H1 (cell line): Measurements from ENCODE around the gene ZBTB20. TPM values are rescaled to one million over a fixed set of nuclear protein-coding genes. Genes with fewer than 3 reads are reported as not detected.

ENCODE experiments used
- CTCF ChIA-PET: fragments of 300-600 bp; sonication (Branson Sonifier 250); formaldehyde crosslinking; loops from one replicate; lab custom pipeline; 2021; ENCODE audit not compliant: partially characterized antibody; lab: Charles Lee
- POLR2A ChIA-PET: fragments of 300-600 bp; sonication (Branson Sonifier 250); formaldehyde crosslinking; loops from one replicate; lab custom pipeline; 2021; ENCODE audit warnings: inconsistent platforms; ENCODE audit not compliant: partially characterized antibody; lab: Charles Lee
- DNase-seq, 2 experiments: peaks; one replicate each; pipeline versions ENCODE4 v3.0.0 to v3.0.0-alpha.2; 2010 to 2022; ENCODE audit warnings: low spot score in 2 of 2, low read depth in 1 of 2, mixed read lengths in 1 of 2
- FAIRE-seq: peaks from 2 replicates; lab custom pipeline; 2011; peaks lifted over from hg19 to GRCh38; lab: Jason Lieb, UNC
- H2AFZ ChIP-seq: 2 replicates; pipeline ENCODE4 v1.8.1; 2012; ENCODE audit warnings: low read length, inconsistent platforms
- H2AK5ac ChIP-seq: 2 replicates; pipeline ENCODE4 v1.6.1; 2013; ENCODE audit warnings: low read depth, low read length
- H2BK120ac ChIP-seq: replicated peaks from 2 replicates; pipeline ENCODE3; 2013; ENCODE audit warnings: low read depth, low read length, inconsistent platforms
- H2BK12ac ChIP-seq: 2 replicates; pipeline ENCODE4 v1.6.1; 2013; ENCODE audit warnings: low read depth, low read length
- H2BK15ac ChIP-seq: 2 replicates; pipeline ENCODE4 v1.6.1; 2013; ENCODE audit warnings: low read length
- H2BK20ac ChIP-seq: 2 replicates; pipeline ENCODE4 v1.6.1; 2013; ENCODE audit warnings: low read length
- H2BK5ac ChIP-seq: 2 replicates; pipeline ENCODE4 v1.6.1; 2013; ENCODE audit warnings: low read depth, low read length
- H3K14ac ChIP-seq: 2 replicates; pipeline ENCODE4 v1.6.1; 2013; ENCODE audit warnings: inconsistent platforms; ENCODE audit not compliant: insufficient read length
- H3K18ac ChIP-seq: 2 replicates; pipeline ENCODE4 v1.6.1; 2013; ENCODE audit warnings: low read length; ENCODE audit errors: extremely low read depth
- H3K23ac ChIP-seq: 2 replicates; pipeline ENCODE4 v1.6.1; 2013; ENCODE audit warnings: inconsistent platforms; ENCODE audit not compliant: insufficient read length
- H3K23me2 ChIP-seq: 2 replicates; pipeline ENCODE4 v1.6.1; 2013; ENCODE audit warnings: low read depth, low read length
- H3K27ac ChIP-seq: 2 replicates; pipeline ENCODE4 v1.6.1; 2011; ENCODE audit warnings: low read depth, low read length, inconsistent platforms
- H3K27me3 ChIP-seq, 4 experiments: replicated peaks in 1 of 4; 1 replicate in 1 of 4; 2 replicates in 3 of 4; pipeline versions ENCODE4 v1.6.1 to v1.8.1; 2011 to 2013; ENCODE audit warnings: low read length in 3 of 4, mild to moderate bottlenecking in 3 of 4, inconsistent platforms in 2 of 4, mixed read lengths in 2 of 4, moderate library complexity in 1 of 4; ENCODE audit not compliant: control insufficient read depth in 3 of 4, insufficient read depth in 3 of 4; ENCODE audit errors: extremely low read depth in 1 of 4
- H3K36me3 ChIP-seq, 4 experiments: 2 replicates each; pipeline versions ENCODE4 v1.6.1 to v1.8.1; 2011 to 2013; ENCODE audit warnings: mild to moderate bottlenecking in 4 of 4, low read length in 3 of 4, moderate library complexity in 2 of 4, control low read depth in 1 of 4, inconsistent platforms in 1 of 4; ENCODE audit not compliant: insufficient read depth in 4 of 4, control insufficient read depth in 2 of 4
- H3K4ac ChIP-seq: replicated peaks from 2 replicates; pipeline ENCODE3; 2013; ENCODE audit warnings: low read length, low read depth, mixed read lengths, inconsistent platforms; ENCODE audit not compliant: insufficient read length
- H3K4me1 ChIP-seq, 4 experiments: replicated peaks in 1 of 4; 1 replicate in 1 of 4; 2 replicates in 3 of 4; pipeline versions ENCODE4 v1.6.1 to v1.8.1; 2011 to 2013; ENCODE audit warnings: low read length in 3 of 4, inconsistent platforms in 2 of 4, mixed read lengths in 1 of 4; ENCODE audit not compliant: insufficient read depth in 4 of 4, control insufficient read depth in 3 of 4
- H3K4me2 ChIP-seq, 2 experiments: 2 replicates each; pipeline versions ENCODE4 v1.6.1 to v1.8.1; 2011 to 2013; ENCODE audit warnings: low read depth in 2 of 2, low read length in 2 of 2, control low read depth in 1 of 2, inconsistent platforms in 1 of 2, mild to moderate bottlenecking in 1 of 2; ENCODE audit not compliant: insufficient read depth in 1 of 2
- H3K4me3 ChIP-seq, 4 experiments: fragments of 200-600, 300-600 bp in 1 of 4; sonication (generic), shearing (Covaris generic), sonication (Bioruptor Twin) in 1 of 4; 2 replicates each; pipeline versions ENCODE4 v1.5.1 to v1.8.1; 2011 to 2016; ENCODE audit warnings: low read length in 4 of 4, low read depth in 3 of 4, control low read depth in 2 of 4, inconsistent platforms in 2 of 4, mild to moderate bottlenecking in 2 of 4, mixed read lengths in 1 of 4, moderate library complexity in 1 of 4; ENCODE audit not compliant: insufficient read depth in 2 of 4; ENCODE audit errors: extremely low read depth in 1 of 4
- H3K56ac ChIP-seq: replicated peaks from 2 replicates; pipeline ENCODE3; 2013; ENCODE audit warnings: low read depth, mild to moderate bottlenecking, mixed read lengths, low read length, inconsistent platforms; ENCODE audit not compliant: insufficient read length
- H3K79me1 ChIP-seq: 2 replicates; pipeline ENCODE4 v1.6.1; 2013; ENCODE audit warnings: low read depth, low read length, control low read depth
- H3K79me2 ChIP-seq, 2 experiments: 2 replicates each; pipeline versions ENCODE4 v1.6.1 to v1.8.1; 2012 to 2013; ENCODE audit warnings: low read length in 2 of 2, mild to moderate bottlenecking in 2 of 2, inconsistent platforms in 1 of 2; ENCODE audit not compliant: insufficient read depth in 2 of 2, control insufficient read depth in 1 of 2
- H3K9ac ChIP-seq, 4 experiments: replicated peaks in 1 of 4; 1 replicate in 1 of 4; 2 replicates in 3 of 4; pipeline versions ENCODE4 v1.6.1 to v1.8.1; 2011 to 2013; ENCODE audit warnings: low read depth in 3 of 4, low read length in 3 of 4, control low read depth in 2 of 4, mild to moderate bottlenecking in 2 of 4, moderate library complexity in 2 of 4, inconsistent platforms in 1 of 4; ENCODE audit errors: extremely low read depth in 1 of 4
- H3K9me3 ChIP-seq, 2 experiments: 2 replicates each; pipeline versions ENCODE4 v1.6.1 to v1.8.1; 2012 to 2013; ENCODE audit warnings: mild to moderate bottlenecking in 2 of 2, moderate library complexity in 2 of 2, control low read depth in 1 of 2, inconsistent platforms in 1 of 2, low read depth in 1 of 2, low read length in 1 of 2, mixed read lengths in 1 of 2; ENCODE audit not compliant: insufficient read depth in 2 of 2
- H4K20me1 ChIP-seq, 2 experiments: replicated peaks in 1 of 2; 2 replicates each; pipeline versions ENCODE3 to v1.8.1; 2011 to 2013; ENCODE audit warnings: inconsistent platforms in 2 of 2, low read length in 2 of 2, mild to moderate bottlenecking in 1 of 2; ENCODE audit not compliant: insufficient read depth in 2 of 2, control insufficient read depth in 1 of 2
- H4K5ac ChIP-seq: 2 replicates; pipeline ENCODE4 v1.6.1; 2013; ENCODE audit warnings: low read length, low read depth, mixed read lengths, inconsistent platforms; ENCODE audit not compliant: insufficient read length
- H4K8ac ChIP-seq: 2 replicates; pipeline ENCODE4 v1.8.0; 2013; ENCODE audit warnings: mild to moderate bottlenecking, moderate library complexity, low read length, inconsistent platforms; ENCODE audit not compliant: insufficient read depth; ENCODE audit errors: extremely low read depth
- H4K91ac ChIP-seq: replicated peaks from 2 replicates; pipeline ENCODE3; 2013; ENCODE audit warnings: low read length, mixed read lengths, inconsistent platforms; ENCODE audit not compliant: insufficient read length
- CREB1 ChIP-seq: IDR thresholded peaks from 2 replicates; pipeline ENCODE4 v1.6.1; 2012; ENCODE audit warnings: inconsistent platforms
- SAP30 ChIP-seq: fragments of 300-600 bp; sonication (generic); IDR thresholded peaks from 2 replicates; pipeline ENCODE4 v1.7.1; 2012; ENCODE audit warnings: low read length, moderate library complexity, mild to moderate bottlenecking, inconsistent platforms; ENCODE audit not compliant: insufficient read depth, insufficient replicate concordance
- TEAD4 ChIP-seq: IDR thresholded peaks from 2 replicates; pipeline ENCODE4 v1.6.1; 2012; ENCODE audit warnings: low read depth, low read length, inconsistent platforms, mixed read lengths
- WGBS, 2 experiments: shearing (Covaris generic) in 1 of 2; methylation state at CpG; one replicate each; pipeline versions ENCODE4 v1.1.6 to v1.1.7; 2013 to 2015; ENCODE audit warnings: low lambda C conversion rate in 2 of 2, mixed read lengths in 2 of 2, inconsistent platforms in 1 of 2, low coverage in 1 of 2, missing lambda C conversion rate in 1 of 2; ENCODE audit not compliant: insufficient replicate concordance in 2 of 2, insufficient coverage in 1 of 2, insufficient read length in 1 of 2; ENCODE audit errors: extremely low coverage in 1 of 2, missing lambda C conversion rate in 1 of 2; 5-methylcytosine and 5-hydroxymethylcytosine counted together
- polyA plus RNA-seq, 7 experiments: library from polyadenylated mRNA; depleted of rRNA in 3 of 7; stranded (reverse) in 5 of 7; unstranded in 2 of 7; fragments of >200 nt in 5 of 7; fragments of 200-250 nt in 2 of 7; gene quantifications; 1 replicate in 5 of 7; 2 replicates in 1 of 7; 4 replicates in 1 of 7; pipeline versions ENCODE4 v1.2.1 to v1.2.3, GENCODE V29; 2011 to 2013; ENCODE audit warnings: missing spikeins in 2 of 7, mixed read lengths in 2 of 7
- total RNA-seq: library from RNA; stranded (reverse); fragmentation: NEBNext Ultra II Directional; extraction: Animal tissue kit (Norgen Biotek cat#: 25700); gene quantifications from 2 replicates; pipeline ENCODE4 v1.2.1, GENCODE V29; 2021

Gene ZBTB20
- total and polyA plus RNA-seq, 2 of the 8 experiments (the other 6 are each of a cell fraction or from before 2014, with no cell fraction given): 0.35 to 1.3 TPM

- DNase-seq: no peak
- no peaks in the 10 kb centered on the region for H3K27me3 ChIP-seq
- TF ChIP-seq TEAD4 (no peak), SAP30 (no peak), CREB1 (no peak)
Observed at GRCh38 chr3:114675104-114675503, 472.0 kb downstream of the ZBTB20 start.

More at GRCh38 chr3:114675104-114675503, 472.0 kb downstream of the ZBTB20 start:
- Histone ChIP-seq H4K8ac (no peak overlapping the region), H3K79me2 (no peaks in the 10 kb centered on the region), H4K5ac (no peak overlapping the region), H2BK12ac (no peak overlapping the region), H2BK20ac (no peak overlapping the region), H3K56ac (no peak overlapping the region), H2BK5ac (no peak overlapping the region), H4K91ac (no peak overlapping the region), H3K18ac (no peak overlapping the region), H3K4ac (no peak overlapping the region), H3K9me3 (0 out of 4 replicates have a peak, but pooled peaks cover 0 to 2% of the 10 kb centered on the region in 2 experiments), H3K23ac (no peak overlapping the region), H3K23me2 (no peaks in the 10 kb centered on the region), H2BK15ac (no peak overlapping the region), H3K4me2 (no peak overlapping the region), H3K27ac (no peak overlapping the region), H2BK120ac (no peak overlapping the region), H3K36me3 (no peaks in the 10 kb centered on the region), H3K9ac (no peak overlapping the region), H3K79me1 (no peaks in the 10 kb centered on the region), H4K20me1 (no peaks in the 10 kb centered on the region), H2AK5ac (no peak overlapping the region), H3K14ac (no peak overlapping the region), H3K4me3 (no peak overlapping the region), H2AFZ (no peak overlapping the region), H3K4me1 (peaks cover 0 to 13% (median 5%) of the 10 kb centered on the region in 4 experiments; a peak in 5 of 7 replicates)
- no peak for FAIRE-seq
- ChIA-PET POLR2A (no interaction called here), CTCF (interaction anchor here (1.5 kb wide), 1 partner anchor 9 kb away, joined by 5 read pairs; no protein-coding TSS in a partner anchor)
- WGBS, 2 experiments: 81% methylated on average over 4 of the region's 4 CpGs; no CpG with 5 or more reads in 1 of the 2 experiments
